ENCODE data around the gene IHH. TPM values are rescaled to one million over a fixed set of nuclear protein-coding genes. Genes with fewer than 3 reads are reported as not detected.

IHH gene
- total and polyA plus RNA-seq, 2 of the 8 experiments (the other 6 are each of a cell fraction or from before 2014, with no cell fraction given) = 0.03 TPM; not detected in 1

GRCh38 chr2:219054956-219055903, 5.5 kb downstream of the IHH start:
- Histone ChIP-seq H2BK5ac (ENCODE audit: low read depth, low read length) (no peak overlapping the region), H3K79me2 (ENCODE audit: control insufficient read depth in 1 of 2, insufficient read depth in 2 of 2, low read length in 2 of 2) (no peaks in the 10 kb centered on the region), H3K4ac (replicated peaks; ENCODE audit: insufficient read length, low read depth, low read length) (no peak overlapping the region), H3K23me2 (ENCODE audit: low read depth, low read length) (peaks cover 2% of the 10 kb centered on the region; the same call in 1 of the 2 replicates), H2AFZ (ENCODE audit: low read length) (no peak overlapping the region), H2BK120ac (replicated peaks; ENCODE audit: low read depth, low read length) (no peak overlapping the region), H3K4me1 (replicated peaks in 1 of 4; ENCODE audit: control insufficient read depth in 3 of 4, insufficient read depth in 4 of 4, low read length in 3 of 4) (peaks cover 0 to 26% (median 13%) of the 10 kb centered on the region in 4 experiments; a peak in 6 of 7 replicates), H3K79me1 (ENCODE audit: low read depth, low read length) (no peaks in the 10 kb centered on the region), H3K4me2 (ENCODE audit: insufficient read depth in 1 of 2, low read depth in 2 of 2, low read length in 2 of 2) (no peak overlapping the region), H3K36me3 (ENCODE audit: control insufficient read depth in 2 of 4, insufficient read depth in 4 of 4, low read length in 3 of 4) (peaks cover 0 to 5% (median 0%) of the 10 kb centered on the region in 4 experiments; a peak in 1 of 8 replicates), H3K27me3 (replicated peaks in 1 of 4; ENCODE audit: control insufficient read depth in 3 of 4, extremely low read depth in 1 of 4, insufficient read depth in 3 of 4, low read length in 3 of 4) (peaks cover 44 to 64% (median 59%) of the 10 kb centered on the region in 4 experiments), H4K8ac (ENCODE audit: extremely low read depth, insufficient read depth, low read length) (no peak overlapping the region), H3K9me3 (ENCODE audit: insufficient read depth in 2 of 2, low read depth in 1 of 2, low read length in 1 of 2) (no peaks in the 10 kb centered on the region), H3K9ac (replicated peaks in 1 of 4; ENCODE audit: extremely low read depth in 1 of 4, low read depth in 3 of 4, low read length in 3 of 4) (no peak overlapping the region), H2BK15ac (ENCODE audit: low read length) (no peak overlapping the region), H4K91ac (replicated peaks; ENCODE audit: insufficient read length, low read length) (no peak overlapping the region), H2BK20ac (ENCODE audit: low read length) (no peak overlapping the region), H3K27ac (ENCODE audit: low read depth, low read length) (no peak overlapping the region), H3K56ac (replicated peaks; ENCODE audit: insufficient read length, low read depth, low read length) (no peak overlapping the region), H4K5ac (ENCODE audit: insufficient read length, low read depth, low read length) (no peak overlapping the region), H2AK5ac (ENCODE audit: low read depth, low read length) (no peak overlapping the region), H2BK12ac (ENCODE audit: low read depth, low read length) (no peak overlapping the region), H3K4me3 (ENCODE audit: extremely low read depth in 1 of 4, insufficient read depth in 2 of 4, low read depth in 3 of 4, low read length in 4 of 4) (no peak overlapping the region), H3K23ac (ENCODE audit: insufficient read length) (no peak overlapping the region), H3K14ac (ENCODE audit: insufficient read length) (no peak overlapping the region), H3K18ac (ENCODE audit: extremely low read depth, low read length) (no peak overlapping the region), H4K20me1 (replicated peaks in 1 of 2; ENCODE audit: control insufficient read depth in 1 of 2, insufficient read depth in 2 of 2, low read length in 2 of 2) (peaks cover 2 to 8% of the 10 kb centered on the region in 2 experiments)
- 88% methylated on average over 41 of the region's 43 CpGs; no CpG with 5 or more reads in 1 of the 2 experiments for WGBS, 2 experiments (ENCODE audit: extremely low coverage in 1 of 2, insufficient coverage in 1 of 2, insufficient read length in 1 of 2, insufficient replicate concordance in 2 of 2, low coverage in 1 of 2, low lambda C conversion rate in 2 of 2, missing lambda C conversion rate in 1 of 2)
- FAIRE-seq (no peak), DNase-seq (ENCODE audit: low read depth in 1 of 2, low spot score in 2 of 2) (no peak)
- CTCF ChIA-PET (ENCODE audit: partially characterized antibody) = interaction anchor here (0.6 to 62.8 kb wide), 9 partner anchors 2 to 244 kb away, joined by 3 to 1777 read pairs (median 9); partner anchors contain the start of genes CFAP65 and IHH
- POLR2A ChIA-PET (ENCODE audit: partially characterized antibody) = interaction anchor here (1.5 kb wide), 1 partner anchor 13 kb away, joined by 3 read pairs; no protein-coding TSS in a partner anchor
- TF ChIP-seq POLR2AphosphoS5 (IDR thresholded peaks at IDR 0.05; ENCODE audit: low read depth, low read length) (no peak), CHD2 (IDR thresholded peaks at IDR 0.05; ENCODE audit: low read length) (no peak), MAFK (IDR thresholded peaks at IDR 0.05; ENCODE audit: low read depth, low read length) (no peak), SIN3A (conservative IDR thresholded peaks at IDR 0.05 in 1 of 2, IDR thresholded peaks at IDR 0.05 in 1 of 2; ENCODE audit: low read depth in 1 of 2, low read length in 2 of 2) (no peak), HDAC6 (IDR thresholded peaks at IDR 0.05; ENCODE audit: low read depth, low read length) (no peak), RAD21 (IDR thresholded peaks at IDR 0.05 in 1 of 2, conservative IDR thresholded peaks at IDR 0.05 in 1 of 2; ENCODE audit: low read depth in 2 of 2, low read length in 2 of 2) (no peak)

Measured in H1 (cell line).